ENCODE results near the gene SLC6A7. TPM values are rescaled to one million over a fixed set of nuclear protein-coding genes. Genes with fewer than 3 reads are reported as not detected.

Gene SLC6A7
- total RNA-seq, 1 donor from 2014 or later, result not detected

DNA sequence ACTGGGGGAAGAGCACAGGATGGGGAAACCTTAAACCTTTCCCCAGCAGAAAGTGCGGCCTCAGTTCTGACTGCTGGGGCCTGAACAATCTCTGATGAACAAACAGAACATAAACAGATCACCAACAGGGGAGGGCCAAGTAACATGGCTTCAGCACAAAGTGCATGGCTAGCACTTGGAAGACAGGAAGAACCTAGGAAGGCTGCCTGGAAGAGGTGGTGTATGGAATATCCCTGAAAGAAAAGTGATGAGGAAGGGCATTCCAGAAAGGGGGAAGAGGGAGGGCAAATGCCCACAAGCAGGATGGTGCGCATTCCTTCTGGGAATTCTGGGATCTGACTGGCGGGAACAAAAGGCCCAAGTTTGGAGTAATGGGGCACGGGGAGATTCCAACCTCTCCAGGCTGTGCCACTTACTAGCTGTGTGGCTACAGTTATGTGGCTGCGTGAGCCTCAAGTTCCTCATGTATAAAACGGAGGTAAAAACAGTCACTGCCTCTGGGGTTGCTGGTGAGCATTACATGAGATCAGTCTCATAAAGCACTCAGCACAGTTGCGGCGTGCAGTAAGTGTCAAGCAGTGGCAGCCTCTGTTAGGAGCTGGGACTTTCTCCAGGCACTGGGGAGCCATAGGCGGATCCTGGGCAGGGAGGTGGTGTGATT lies 35.8 kb upstream of the SLC6A7 start:
- Mint-ChIP-seq H3K4me3 (peak overlapping the region; percentile 55), H3K36me3 (ENCODE audit: low read depth) (no peaks in the 10 kb centered on the region), H3K9me3 (no peaks in the 10 kb centered on the region), H3K27ac (no peak overlapping the region), H3K27me3 (peaks cover 2% of the 10 kb centered on the region), H3K4me1 (peaks cover 24% of the 10 kb centered on the region)
- TF ChIP-seq, protein P1, sequence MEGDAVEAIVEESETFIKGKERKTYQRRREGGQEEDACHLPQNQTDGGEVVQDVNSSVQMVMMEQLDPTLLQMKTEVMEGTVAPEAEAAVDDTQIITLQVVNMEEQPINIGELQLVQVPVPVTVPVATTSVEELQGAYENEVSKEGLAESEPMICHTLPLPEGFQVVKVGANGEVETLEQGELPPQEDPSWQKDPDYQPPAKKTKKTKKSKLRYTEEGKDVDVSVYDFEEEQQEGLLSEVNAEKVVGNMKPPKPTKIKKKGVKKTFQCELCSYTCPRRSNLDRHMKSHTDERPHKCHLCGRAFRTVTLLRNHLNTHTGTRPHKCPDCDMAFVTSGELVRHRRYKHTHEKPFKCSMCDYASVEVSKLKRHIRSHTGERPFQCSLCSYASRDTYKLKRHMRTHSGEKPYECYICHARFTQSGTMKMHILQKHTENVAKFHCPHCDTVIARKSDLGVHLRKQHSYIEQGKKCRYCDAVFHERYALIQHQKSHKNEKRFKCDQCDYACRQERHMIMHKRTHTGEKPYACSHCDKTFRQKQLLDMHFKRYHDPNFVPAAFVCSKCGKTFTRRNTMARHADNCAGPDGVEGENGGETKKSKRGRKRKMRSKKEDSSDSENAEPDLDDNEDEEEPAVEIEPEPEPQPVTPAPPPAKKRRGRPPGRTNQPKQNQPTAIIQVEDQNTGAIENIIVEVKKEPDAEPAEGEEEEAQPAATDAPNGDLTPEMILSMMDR (IDR thresholded peaks at IDR 0.05), result no peak
- CTCF ChIA-PET, result no interaction called here
- intact Hi-C loops (cut with micrococcal nuclease), result no loop called here
- POLR2A ChIA-PET, result interaction anchor here (1.0 kb wide), 1 partner anchor 12 kb away, joined by 3 read pairs; the partner anchor contains the start of gene CDX1
- ATAC-seq (ENCODE audit: low read depth) (peak; percentile 63), DNase-seq (no peak)

DNA sequence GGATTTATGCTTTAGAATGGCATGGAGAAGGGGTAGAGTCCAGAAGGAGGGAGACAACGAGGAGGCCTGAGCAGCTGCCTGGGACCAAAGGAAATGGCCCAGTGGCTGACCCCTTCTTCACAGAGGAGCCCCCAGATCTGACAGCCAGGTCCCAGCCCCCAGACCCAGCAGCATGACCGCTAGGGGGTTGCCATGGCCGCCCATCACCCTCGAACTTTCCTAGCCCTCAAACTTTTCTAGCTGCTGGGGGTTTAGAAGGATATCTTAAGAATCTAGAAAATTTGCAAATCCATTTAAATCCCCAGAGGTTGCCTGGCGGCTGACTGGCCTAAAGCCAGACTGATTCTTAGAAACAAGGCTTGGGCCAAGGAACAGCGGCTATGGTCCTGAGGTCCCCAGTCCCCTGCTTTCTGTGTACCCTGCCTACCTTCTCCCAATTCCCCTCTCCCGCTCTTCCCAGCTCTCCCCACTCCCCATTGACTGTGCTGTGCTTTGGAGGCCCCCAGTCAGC lies 35.2 kb upstream of the SLC6A7 start:
- TF ChIP-seq, protein P1 (IDR thresholded peaks at IDR 0.05), result no peak
- Mint-ChIP-seq H3K4me3 (peak overlapping the region; percentile 55), H3K27ac (peak overlapping the region; percentile 41), H3K4me1 (peaks cover 26% of the 10 kb centered on the region), H3K27me3 (peaks cover 2% of the 10 kb centered on the region), H3K36me3 (ENCODE audit: low read depth) (no peaks in the 10 kb centered on the region), H3K9me3 (no peaks in the 10 kb centered on the region)
- ATAC-seq (ENCODE audit: low read depth) (no peak), DNase-seq (no peak)
- ChIA-PET POLR2A (no interaction called here), CTCF (no interaction called here)
- intact Hi-C loops (cut with micrococcal nuclease), result no loop called here

DNA sequence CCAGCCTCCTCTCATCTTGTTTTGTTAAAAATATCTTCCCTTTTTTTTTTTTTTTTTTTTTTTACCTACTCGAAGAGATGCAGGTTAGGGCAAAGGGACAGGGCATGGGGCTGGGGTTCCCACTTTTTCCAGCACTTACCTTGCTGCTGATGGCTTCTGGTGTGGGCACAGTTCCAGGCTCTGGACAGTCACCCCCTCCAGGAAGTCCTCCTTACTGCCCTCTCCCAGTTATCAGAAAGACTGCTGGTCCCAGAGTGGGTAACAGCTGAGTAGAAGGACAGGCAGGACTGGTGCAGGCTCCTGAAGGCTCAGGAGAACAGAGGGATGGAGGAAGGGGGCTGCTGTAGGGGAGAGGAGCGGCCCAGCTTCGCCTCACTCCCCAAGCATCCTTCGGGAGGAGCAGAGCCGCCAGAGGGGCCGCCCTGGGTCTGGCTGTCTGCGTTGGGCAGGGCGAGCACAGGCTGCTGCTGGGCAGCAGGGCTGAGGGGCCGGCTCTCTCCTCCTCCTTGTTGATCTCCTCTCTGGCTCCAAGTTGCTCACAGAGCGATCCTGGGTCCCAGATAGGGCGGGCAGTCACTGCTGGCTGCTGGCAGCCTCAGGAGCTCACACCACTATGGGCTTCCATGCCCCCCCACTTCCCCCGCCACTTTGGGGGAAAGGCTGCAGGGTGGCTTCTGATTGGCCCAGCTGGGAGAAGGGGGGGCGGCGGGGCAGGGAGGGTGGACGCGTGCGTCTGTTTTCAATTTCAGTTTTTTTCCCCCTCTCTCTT lies 34.4 kb upstream of the SLC6A7 start, which contains the start of gene PDGFRB:
Gene PDGFRB (minus strand): TSS at position 588 of the 769 bp plus-strand sequence. CDS start 18,798 bp downstream, outside the sequence.
- Mint-ChIP-seq H3K9me3 (no peaks in the 10 kb centered on the region), H3K36me3 (ENCODE audit: low read depth) (no peaks in the 10 kb centered on the region), H3K27me3 (peaks cover 2% of the 10 kb centered on the region), H3K4me3 (peak within 1 kb of the TSS; percentile 93), H3K27ac (peak within 1 kb of the TSS; percentile 64), H3K4me1 (peaks cover 32% of the 10 kb centered on the region)
- TF ChIP-seq, protein P1 (IDR thresholded peaks at IDR 0.05), result no peak
- CTCF ChIA-PET, result no interaction called here
- DNase-seq (peak; percentile 42), ATAC-seq (ENCODE audit: low read depth) (peak; percentile 88)
- intact Hi-C loops (cut with micrococcal nuclease), result no loop called here
- POLR2A ChIA-PET, result interaction anchor here (0.6 to 0.9 kb wide), 2 partner anchors 244 to 295 kb away, joined by 3 read pairs; no protein-coding TSS in a partner anchor

DNA sequence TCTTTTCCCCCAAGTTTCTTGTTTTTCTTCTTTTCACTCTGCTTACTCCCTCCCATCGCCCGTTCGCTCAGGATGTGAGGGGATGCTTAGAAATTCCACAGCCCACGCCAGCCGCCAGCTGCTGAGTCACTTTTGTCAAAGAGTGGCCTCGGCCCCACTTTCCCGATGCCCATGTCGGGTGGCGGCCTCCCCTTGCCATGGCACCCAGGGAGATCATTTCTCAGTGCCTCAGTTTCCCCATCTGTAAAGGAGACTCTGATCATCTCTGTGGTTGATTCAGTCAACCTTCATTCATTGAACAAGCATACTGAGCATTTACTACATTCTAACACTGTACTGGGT lies 33.9 kb upstream of the SLC6A7 start:
- intact Hi-C loops (cut with micrococcal nuclease), result no loop called here
- ChIA-PET POLR2A (interaction anchor here (0.6 to 0.9 kb wide), 2 partner anchors 243 to 294 kb away, joined by 3 read pairs; no protein-coding TSS in a partner anchor), CTCF (no interaction called here)
- TF ChIP-seq, protein P1 (IDR thresholded peaks at IDR 0.05), result no peak
- H3K27me3 Mint-ChIP-seq, result peaks cover 2% of the 10 kb centered on the region
- H3K9me3 Mint-ChIP-seq, result no peaks in the 10 kb centered on the region
- peaks cover 32% of the 10 kb centered on the region for H3K4me1 Mint-ChIP-seq
- H3K4me3 Mint-ChIP-seq, result peak overlapping the region; percentile 93
- no peaks in the 10 kb centered on the region for H3K36me3 Mint-ChIP-seq (ENCODE audit: low read depth)
- DNase-seq (no peak), ATAC-seq (ENCODE audit: low read depth) (no peak)
- H3K27ac Mint-ChIP-seq, result peak overlapping the region; percentile 64

DNA sequence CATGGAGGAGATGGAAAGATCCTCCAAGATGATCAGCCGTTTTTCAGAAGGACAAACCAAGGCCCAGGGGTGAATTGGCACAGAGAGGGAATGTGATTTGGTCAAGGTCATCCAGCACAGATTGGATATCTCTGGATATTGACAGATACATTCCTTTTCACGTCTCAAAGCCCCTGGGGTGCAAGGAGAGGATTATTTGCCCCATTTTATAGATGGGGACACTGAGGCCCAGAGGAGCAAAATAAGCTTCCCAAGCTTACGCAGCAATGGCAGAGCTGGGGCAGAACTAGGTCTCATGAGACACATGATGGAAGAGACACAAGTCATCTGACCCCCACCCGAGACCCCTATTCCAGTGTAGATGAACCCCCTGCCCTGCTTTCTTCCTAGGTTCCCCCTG lies 33.3 kb upstream of the SLC6A7 start:
- TF ChIP-seq, protein P1 (IDR thresholded peaks at IDR 0.05), result no peak
- Mint-ChIP-seq H3K36me3 (ENCODE audit: low read depth) (no peaks in the 10 kb centered on the region), H3K4me3 (peak overlapping the region; percentile 93), H3K9me3 (no peaks in the 10 kb centered on the region), H3K27me3 (peaks cover 2% of the 10 kb centered on the region), H3K27ac (no peak overlapping the region), H3K4me1 (peaks cover 34% of the 10 kb centered on the region)
- ChIA-PET POLR2A (no interaction called here), CTCF (no interaction called here)
- ATAC-seq (ENCODE audit: low read depth) (no peak), DNase-seq (no peak)
- intact Hi-C loops (cut with micrococcal nuclease), result no loop called here
